ENCODE results near the gene MARK1. TPM values are rescaled to one million over a fixed set of nuclear protein-coding genes. Genes with fewer than 3 reads are reported as not detected.

Gene MARK1
- total and polyA plus RNA-seq, 2 of the 4 experiments (the other 2 are of a cell fraction): not detected

DNA sequence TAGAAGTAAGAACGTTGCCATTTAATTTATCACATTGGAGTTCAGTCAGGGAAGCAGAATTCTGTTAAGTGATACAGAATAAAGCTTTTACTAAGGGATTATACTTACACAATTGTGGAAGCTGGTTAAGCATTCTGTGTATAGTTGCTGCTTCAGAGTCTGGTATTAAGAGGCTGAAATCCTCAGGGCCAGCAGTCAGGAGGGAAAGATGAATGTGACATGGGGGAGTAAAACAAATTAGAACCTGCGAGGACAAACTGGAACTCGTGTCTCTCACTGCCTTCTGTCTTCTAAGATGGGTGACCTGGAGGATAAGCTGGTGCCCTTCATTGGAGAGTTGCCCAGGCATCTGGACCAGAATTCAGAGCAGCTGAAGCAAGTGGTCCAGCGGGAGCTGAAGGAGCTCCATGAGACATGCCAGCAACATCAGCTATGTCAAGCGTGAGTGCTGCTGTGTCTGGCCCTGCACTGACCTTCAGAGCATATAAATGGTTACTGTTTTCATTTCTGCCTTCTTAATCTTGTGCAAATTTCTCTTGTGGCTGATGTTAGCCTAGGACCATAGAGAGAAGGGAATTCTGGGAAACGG lies 23.0 kb downstream of the MARK1 start:
- Histone ChIP-seq H2AK5ac (ENCODE audit: low read depth, low read length) (no peak overlapping the region), H3K18ac (ENCODE audit: low read depth, low read length) (no peak overlapping the region), H3K9me3 (ENCODE audit: control insufficient read depth, insufficient read depth, low read length) (no peaks in the 10 kb centered on the region), H3K27me3 (ENCODE audit: control insufficient read depth, insufficient read depth, low read length) (no peaks in the 10 kb centered on the region), H3K36me3 (ENCODE audit: control insufficient read depth, insufficient read depth, low read length) (no peaks in the 10 kb centered on the region), H3K4me2 (ENCODE audit: low read depth, low read length) (no peak overlapping the region), H3K23ac (ENCODE audit: low read depth, low read length) (no peak overlapping the region), H2BK15ac (ENCODE audit: low read depth, low read length) (no peak overlapping the region), H4K91ac (ENCODE audit: insufficient read depth, low read depth, low read length) (no peak overlapping the region), H3K27ac (ENCODE audit: insufficient read depth, low read length) (no peak overlapping the region), H3K4me1 (ENCODE audit: control insufficient read depth, insufficient read depth, low read length) (no peaks in the 10 kb centered on the region), H3K79me1 (ENCODE audit: low read depth in 1 of 2, low read length in 2 of 2) (no peaks in the 10 kb centered on the region), H2AFZ (replicated peaks; ENCODE audit: low read length, poor library complexity) (no peak overlapping the region), H4K5ac (ENCODE audit: low read depth, low read length) (no peak overlapping the region), H3K9me1 (ENCODE audit: insufficient read depth, low read length) (no peaks in the 10 kb centered on the region), H3K4ac (ENCODE audit: low read depth, low read length) (no peak overlapping the region), H3K56ac (ENCODE audit: extremely low read depth, insufficient read depth, low read length) (no peak overlapping the region), H2BK5ac (ENCODE audit: low read depth, low read length, poor library complexity, severe bottlenecking) (no peak overlapping the region), H3K4me3 (ENCODE audit: insufficient read depth, low read depth, low read length) (no peak overlapping the region), H2AK9ac (replicated peaks; ENCODE audit: low read depth, low read length, poor library complexity) (no peak overlapping the region), H3K9ac (ENCODE audit: low read depth, low read length) (no peak overlapping the region), H4K20me1 (ENCODE audit: insufficient read depth, low read length) (no peaks in the 10 kb centered on the region), H2BK120ac (ENCODE audit: low read depth, low read length) (no peak overlapping the region), H4K8ac (ENCODE audit: low read depth in 2 of 2, low read length in 2 of 2) (no peak overlapping the region), H2BK20ac (ENCODE audit: low read depth, low read length) (no peak overlapping the region), H3K14ac (replicated peaks; ENCODE audit: low read depth, low read length) (no peak overlapping the region)
- CTCF ChIA-PET: no interaction called here
- no peak for DNase-seq
- dilution Hi-C loops (cut with HindIII; ENCODE audit: low sequenced_read_pairs, unreplicated experiment) (no loop called here), intact Hi-C loops (cut with micrococcal nuclease) (no loop called here), in situ Hi-C loops (cut with MboI; ENCODE audit: low sequenced_read_pairs) (no loop called here)
- BruUV-seq (replicated peaks): no TSS peak
- no peak for ATAC-seq (ENCODE audit: low read depth)
- WGBS, 2 experiments (ENCODE audit: extremely low coverage in 2 of 2, insufficient read length in 1 of 2): 25% methylated on average over 2 of the region's 6 CpGs; no CpG with 5 or more reads in 1 of the 2 experiments
- POLR2A ChIA-PET (ENCODE audit: unreplicated experiment): interaction anchor here (1.1 kb wide), 1 partner anchor 19 kb away, joined by 4 read pairs; no protein-coding TSS in a partner anchor
- TF ChIP-seq MAZ (IDR thresholded peaks at IDR 0.05; ENCODE audit: borderline replicate concordance, low read depth, low read length): no peak
- no peak for TF ChIP-seq NFE2L2 (IDR thresholded peaks at IDR 0.05; ENCODE audit: low read depth, low read length)
- TF ChIP-seq, protein P1, sequence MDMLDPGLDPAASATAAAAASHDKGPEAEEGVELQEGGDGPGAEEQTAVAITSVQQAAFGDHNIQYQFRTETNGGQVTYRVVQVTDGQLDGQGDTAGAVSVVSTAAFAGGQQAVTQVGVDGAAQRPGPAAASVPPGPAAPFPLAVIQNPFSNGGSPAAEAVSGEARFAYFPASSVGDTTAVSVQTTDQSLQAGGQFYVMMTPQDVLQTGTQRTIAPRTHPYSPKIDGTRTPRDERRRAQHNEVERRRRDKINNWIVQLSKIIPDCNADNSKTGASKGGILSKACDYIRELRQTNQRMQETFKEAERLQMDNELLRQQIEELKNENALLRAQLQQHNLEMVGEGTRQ (IDR thresholded peaks at IDR 0.05; ENCODE audit: low read depth, low read length): no peak
- no peak for TF ChIP-seq MAFK (IDR thresholded peaks at IDR 0.05; ENCODE audit: low read depth, low read length)
- no peak for TF ChIP-seq RFX5 (IDR thresholded peaks at IDR 0.05; ENCODE audit: low read depth, low read length)
- no peak for TF ChIP-seq RCOR1 (IDR thresholded peaks at IDR 0.05; ENCODE audit: insufficient replicate concordance, low read length)
- TF ChIP-seq CHD1 (IDR thresholded peaks at IDR 0.05; ENCODE audit: low read depth, low read length): no peak
- TF ChIP-seq BHLHE40 (IDR thresholded peaks at IDR 0.05; ENCODE audit: low read depth, low read length): no peak
- no peak for TF ChIP-seq MXI1 (IDR thresholded peaks at IDR 0.05; ENCODE audit: borderline replicate concordance, low read depth, low read length)
- no peak for TF ChIP-seq RAD21 (IDR thresholded peaks at IDR 0.05; ENCODE audit: low read length)
- no peak for TF ChIP-seq SMC3 (IDR thresholded peaks at IDR 0.05; ENCODE audit: low read depth, low read length)
- no peak for TF ChIP-seq CEBPB (IDR thresholded peaks at IDR 0.05; ENCODE audit: low read depth, low read length)
- TF ChIP-seq POLR2A (IDR thresholded peaks at IDR 0.05; ENCODE audit: low read depth, low read length): no peak
- TF ChIP-seq, protein P2, sequence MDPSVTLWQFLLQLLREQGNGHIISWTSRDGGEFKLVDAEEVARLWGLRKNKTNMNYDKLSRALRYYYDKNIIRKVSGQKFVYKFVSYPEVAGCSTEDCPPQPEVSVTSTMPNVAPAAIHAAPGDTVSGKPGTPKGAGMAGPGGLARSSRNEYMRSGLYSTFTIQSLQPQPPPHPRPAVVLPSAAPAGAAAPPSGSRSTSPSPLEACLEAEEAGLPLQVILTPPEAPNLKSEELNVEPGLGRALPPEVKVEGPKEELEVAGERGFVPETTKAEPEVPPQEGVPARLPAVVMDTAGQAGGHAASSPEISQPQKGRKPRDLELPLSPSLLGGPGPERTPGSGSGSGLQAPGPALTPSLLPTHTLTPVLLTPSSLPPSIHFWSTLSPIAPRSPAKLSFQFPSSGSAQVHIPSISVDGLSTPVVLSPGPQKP (IDR thresholded peaks at IDR 0.05; ENCODE audit: borderline replicate concordance, low read depth, low read length): no peak
